GM03348 (cell line): Measurements from ENCODE around the gene SKA3.
"Not testable (repeated sequence)": the region's sequence is repeated elsewhere in the genome, so short reads cannot be mapped to it uniquely, and the experiment has no call there.

Experiments
- DNase-seq: peaks from one replicate; pipeline ENCODE4 v3.0.0; 2012; ENCODE audit warnings: low spot score

Gene SKA3

GRCh38 chr13:21165606-21166005 is 10.7 kb downstream of the SKA3 start:
- DNase-seq, result not testable (repeated sequence)

GRCh38 chr13:21164631-21165030 is 11.7 kb downstream of the SKA3 start:
- DNase-seq, result no peak

- DNase-seq, result no peak
Observed at GRCh38 chr13:21152251-21152899, 24.0 kb downstream of the SKA3 start.

GRCh38 chr13:21150013-21150412 is 26.3 kb downstream of the SKA3 start:
- DNase-seq, result no peak

GRCh38 chr13:21149568-21149967 is 26.8 kb downstream of the SKA3 start:
- DNase-seq, result no peak

- DNase-seq, result no peak
Observed at GRCh38 chr13:21148557-21149258, 27.6 kb downstream of the SKA3 start.

- DNase-seq, result no peak
Observed at GRCh38 chr13:21147827-21148226, 28.5 kb downstream of the SKA3 start.

- no peak for DNase-seq
Observed at GRCh38 chr13:21142766-21143165, 33.6 kb downstream of the SKA3 start.

GRCh38 chr13:21139374-21139773 is 37.0 kb downstream of the SKA3 start:
- no peak for DNase-seq

- no peak for DNase-seq
Observed at GRCh38 chr13:21138561-21138960, 37.8 kb downstream of the SKA3 start.

- DNase-seq, result no peak
Observed at GRCh38 chr13:21137696-21138095, 38.7 kb downstream of the SKA3 start.

GRCh38 chr13:21135833-21136232 is 40.5 kb downstream of the SKA3 start:
- not testable (repeated sequence) for DNase-seq

- no peak for DNase-seq
Observed at GRCh38 chr13:21134475-21134874, 41.9 kb downstream of the SKA3 start.

- no peak for DNase-seq
Observed at GRCh38 chr13:21133077-21133476, 43.3 kb downstream of the SKA3 start.

GRCh38 chr13:21130116-21130515 is 46.2 kb downstream of the SKA3 start:
- DNase-seq, result no peak

GRCh38 chr13:21124852-21125251 is 51.5 kb downstream of the SKA3 start:
- DNase-seq, result no peak

GRCh38 chr13:21123956-21124355 is 52.4 kb downstream of the SKA3 start:
- no peak for DNase-seq

- no peak for DNase-seq
Observed at GRCh38 chr13:21121616-21122015, 54.7 kb downstream of the SKA3 start.

GRCh38 chr13:21120191-21120590 is 56.2 kb downstream of the SKA3 start:
- no peak for DNase-seq

GRCh38 chr13:21119526-21119925 is 56.8 kb downstream of the SKA3 start:
- no peak for DNase-seq

- DNase-seq, result no peak
Observed at GRCh38 chr13:21118180-21118579, 58.2 kb downstream of the SKA3 start.

- DNase-seq, result no peak
Observed at GRCh38 chr13:21117104-21117809, 59.1 kb downstream of the SKA3 start.

GRCh38 chr13:21116141-21116540 is 60.2 kb downstream of the SKA3 start:
- DNase-seq, result no peak
